Body of pancreas (tissue), 4 donors: ENCODE results near the gene COL28A1.

Experiments used
- POLR2A ChIP-seq, 3 donors: fragments of 450-650 bp; IDR thresholded peaks; one replicate each; pipeline ENCODE4 v1.6.1; 2016; ENCODE audit warnings: antibody characterized with exemption in 3 of 3, mild to moderate bottlenecking in 2 of 3
- TF ChIP-seq, protein P1 (sequence below), 7 experiments: fragments of 450-650 bp in 4 of 7; fragments of 200-600 bp in 3 of 7; sonication (generic) in 3 of 7; IDR thresholded peaks; one replicate each; pipeline ENCODE4 v1.5.1; 2016 to 2019; ENCODE audit warnings: antibody characterized with exemption in 7 of 7

DNA sequence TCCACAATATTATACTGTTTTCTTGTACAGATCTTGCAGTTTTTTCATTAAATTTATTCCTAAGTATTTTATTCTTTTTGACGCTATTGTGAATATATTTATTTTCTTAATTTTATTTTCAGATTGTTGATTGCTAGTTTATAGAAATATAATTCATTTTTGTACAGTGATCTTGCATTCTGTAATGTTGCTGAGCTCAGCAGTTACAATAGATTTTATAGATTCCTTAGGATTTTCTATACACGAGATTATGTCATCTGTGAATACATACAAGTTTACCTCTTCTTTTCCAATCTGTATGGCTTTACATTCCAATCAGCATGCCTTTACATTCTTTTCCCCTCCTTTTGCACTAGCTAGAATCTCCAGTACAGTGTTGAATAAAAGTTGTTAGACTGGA lies 223.3 kb downstream of the COL28A1 start:
- TF ChIP-seq, protein P1, sequence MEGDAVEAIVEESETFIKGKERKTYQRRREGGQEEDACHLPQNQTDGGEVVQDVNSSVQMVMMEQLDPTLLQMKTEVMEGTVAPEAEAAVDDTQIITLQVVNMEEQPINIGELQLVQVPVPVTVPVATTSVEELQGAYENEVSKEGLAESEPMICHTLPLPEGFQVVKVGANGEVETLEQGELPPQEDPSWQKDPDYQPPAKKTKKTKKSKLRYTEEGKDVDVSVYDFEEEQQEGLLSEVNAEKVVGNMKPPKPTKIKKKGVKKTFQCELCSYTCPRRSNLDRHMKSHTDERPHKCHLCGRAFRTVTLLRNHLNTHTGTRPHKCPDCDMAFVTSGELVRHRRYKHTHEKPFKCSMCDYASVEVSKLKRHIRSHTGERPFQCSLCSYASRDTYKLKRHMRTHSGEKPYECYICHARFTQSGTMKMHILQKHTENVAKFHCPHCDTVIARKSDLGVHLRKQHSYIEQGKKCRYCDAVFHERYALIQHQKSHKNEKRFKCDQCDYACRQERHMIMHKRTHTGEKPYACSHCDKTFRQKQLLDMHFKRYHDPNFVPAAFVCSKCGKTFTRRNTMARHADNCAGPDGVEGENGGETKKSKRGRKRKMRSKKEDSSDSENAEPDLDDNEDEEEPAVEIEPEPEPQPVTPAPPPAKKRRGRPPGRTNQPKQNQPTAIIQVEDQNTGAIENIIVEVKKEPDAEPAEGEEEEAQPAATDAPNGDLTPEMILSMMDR (IDR thresholded peaks at IDR 0.05) = no peak
- TF ChIP-seq POLR2A (IDR thresholded peaks at IDR 0.05) = no peak
